HG03045 (cell line): ENCODE results near the gene SLC35F3.

Experiments used
- ATAC-seq: cut with Tn5 transposase; IDR thresholded peaks from one replicate; pipeline ENCODE4 v1.9.1; 2021; ENCODE audit warnings: mild to moderate bottlenecking, moderate library complexity; ENCODE audit not compliant: unreplicated experiment

Gene SLC35F3

GRCh38 chr1:233971753-233972152 is 67.3 kb downstream of the SLC35F3 start:
- no peak for ATAC-seq

DNA sequence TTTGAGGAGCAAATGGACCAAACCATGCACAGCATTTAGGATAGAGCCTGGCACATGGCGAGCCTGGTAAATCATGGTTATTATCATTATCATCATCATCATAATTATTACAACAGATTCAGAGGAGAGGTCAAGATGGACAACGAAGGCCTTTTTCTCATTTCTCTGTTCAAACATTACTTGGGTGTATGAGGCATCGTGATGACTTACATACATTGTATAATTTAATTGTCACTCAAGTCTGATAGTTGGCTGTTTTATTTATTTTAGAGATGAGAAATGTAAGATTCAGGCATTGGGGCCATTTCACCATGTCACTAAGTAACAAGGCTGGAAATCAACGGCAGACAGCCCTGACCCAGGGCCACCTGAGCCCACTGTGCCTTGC is 68.1 kb downstream of the SLC35F3 start:
- no peak for ATAC-seq

DNA sequence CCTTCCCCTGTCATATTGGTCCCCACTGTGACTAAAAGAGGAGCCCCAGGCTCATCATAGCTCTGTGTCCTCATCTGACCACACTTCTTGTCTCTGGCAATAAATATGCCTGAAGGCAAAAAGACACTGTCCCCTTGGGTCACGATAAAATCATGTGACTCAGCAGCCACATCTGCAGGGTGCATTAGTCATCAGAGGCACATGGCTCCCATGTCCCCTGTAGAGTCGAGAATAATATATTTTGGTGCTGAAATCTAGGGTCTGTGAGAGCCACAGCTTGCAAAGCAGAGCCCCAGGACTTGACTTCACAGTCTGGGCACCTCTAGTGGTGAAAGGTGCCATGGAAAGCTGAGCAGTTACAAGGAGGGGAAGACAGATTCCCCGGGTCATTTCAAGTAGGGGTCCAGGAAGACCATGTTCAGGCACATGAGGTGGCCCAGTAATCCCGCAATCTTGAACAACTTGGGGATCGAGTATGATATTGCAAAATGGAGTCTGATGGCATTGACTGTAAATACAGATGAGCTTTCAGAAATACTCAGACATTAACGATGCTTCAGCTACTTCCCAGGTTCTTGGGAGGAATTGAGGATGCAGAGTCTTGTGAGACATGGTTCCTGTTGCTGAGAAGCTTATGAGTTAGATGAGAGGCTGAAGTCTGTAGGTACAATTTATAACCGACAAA is 68.6 kb downstream of the SLC35F3 start:
- ATAC-seq = no peak

GRCh38 chr1:233975486-233975885 is 71.0 kb downstream of the SLC35F3 start:
- ATAC-seq = no peak

DNA sequence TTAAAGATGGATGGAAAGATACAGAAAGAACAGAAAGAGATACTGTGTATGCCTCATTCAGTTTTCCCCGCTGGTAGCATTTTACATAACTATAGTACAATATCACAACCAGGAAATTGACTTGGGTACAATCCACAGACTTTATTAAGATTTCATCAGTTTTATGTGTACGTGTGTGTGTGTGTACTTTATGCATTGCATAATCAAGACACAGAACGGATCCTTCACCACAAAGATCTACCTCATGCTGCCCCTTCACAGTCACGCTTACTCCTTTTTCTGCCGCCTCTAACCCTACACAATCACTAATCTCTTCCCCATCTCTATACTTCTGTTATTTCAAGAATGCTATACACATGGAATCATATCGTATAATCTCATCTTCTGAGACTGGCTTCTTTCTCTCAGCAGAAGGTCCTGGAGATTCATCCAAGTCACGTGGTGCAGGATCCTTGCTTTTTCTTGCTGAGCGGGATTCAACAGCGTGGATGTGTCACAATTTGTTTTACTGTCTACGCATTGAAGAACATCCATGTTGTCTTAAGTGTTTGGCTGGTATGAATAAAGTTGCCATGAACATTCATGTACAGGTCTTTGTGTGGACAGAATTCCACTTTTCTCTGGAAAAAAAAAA is 76.7 kb downstream of the SLC35F3 start:
- no peak for ATAC-seq

DNA sequence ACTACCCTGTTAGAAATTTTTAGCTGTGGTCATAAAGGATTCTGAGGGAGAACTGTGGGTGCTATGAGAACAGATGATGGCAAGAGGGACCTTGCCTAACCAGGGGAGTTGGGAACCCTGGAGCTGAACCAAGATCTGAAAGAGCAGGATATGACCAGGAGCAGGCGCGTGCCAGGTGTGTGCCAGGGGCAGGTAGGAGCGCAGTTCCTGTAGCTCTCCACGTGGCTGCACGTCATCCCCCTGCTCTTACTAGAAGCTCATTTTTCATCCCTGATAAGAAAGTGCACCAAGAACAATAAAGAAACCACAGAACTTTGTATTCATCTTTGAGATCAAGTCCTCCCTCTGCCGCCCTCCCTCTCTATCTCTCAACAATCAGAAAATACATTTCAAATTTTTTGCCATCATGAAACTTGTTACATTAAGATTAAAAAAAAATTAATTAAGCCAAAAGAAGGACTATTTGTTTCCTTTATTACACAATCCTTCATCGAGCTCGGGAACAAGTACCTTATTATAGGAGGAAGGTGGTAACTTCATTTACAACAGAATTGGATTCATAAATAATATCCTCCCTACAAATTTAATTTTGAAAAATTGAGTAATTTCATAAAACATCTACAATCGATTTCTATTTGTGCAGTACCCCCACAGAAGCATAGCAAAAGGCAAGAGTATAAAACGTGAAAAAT is 78.5 kb downstream of the SLC35F3 start:
- ATAC-seq = no peak

DNA sequence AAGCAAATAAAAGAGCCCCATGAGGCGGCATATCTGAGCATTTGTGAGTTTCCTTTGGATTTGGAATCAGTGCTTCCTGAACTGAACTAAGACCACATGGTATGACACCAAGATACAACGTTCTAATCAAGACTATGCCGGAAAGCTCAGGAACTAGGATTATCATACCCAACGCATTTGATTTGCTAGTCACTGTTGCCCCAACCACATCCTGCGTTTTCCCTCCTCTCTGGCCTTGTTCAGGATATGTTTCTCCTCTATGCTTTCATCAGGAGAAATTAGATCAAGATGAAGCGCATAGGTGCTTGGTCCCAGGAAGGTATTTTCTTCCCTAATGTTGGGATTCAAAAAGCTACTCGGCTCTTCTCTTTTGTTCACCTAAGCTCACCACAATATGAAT is 79.3 kb downstream of the SLC35F3 start:
- no peak for ATAC-seq

DNA sequence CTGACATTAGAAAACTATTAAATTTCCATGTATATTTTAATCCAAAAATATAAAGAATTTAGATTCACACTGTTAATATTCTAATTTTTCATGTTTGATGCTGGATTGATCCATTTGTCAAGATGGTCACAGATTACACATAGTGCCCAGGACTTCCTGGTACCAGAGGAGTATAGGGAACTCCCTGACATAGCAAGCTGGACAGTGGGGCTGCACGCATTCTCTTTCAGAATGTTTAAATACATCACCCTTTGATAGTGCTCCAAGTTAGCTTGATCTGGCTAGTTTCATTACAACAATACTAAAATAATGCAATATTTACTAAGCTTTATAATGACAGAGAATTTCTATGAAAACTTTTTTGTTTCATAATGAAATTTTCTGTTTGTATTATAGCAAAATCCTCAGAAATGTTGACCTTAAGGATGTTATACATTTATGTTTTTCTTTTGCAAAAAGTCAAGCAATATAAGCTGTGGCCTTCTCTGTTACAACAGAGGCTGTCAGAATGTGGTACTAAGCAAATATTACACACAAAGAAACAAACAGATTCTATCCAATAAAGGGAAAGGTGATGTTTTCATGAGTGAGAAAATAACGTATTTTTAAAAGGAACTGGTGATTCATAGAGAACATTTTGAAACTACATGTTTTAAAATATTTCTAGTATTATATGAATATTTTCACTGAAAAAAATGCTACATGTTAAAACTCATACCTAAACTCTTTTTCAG is 84.7 kb downstream of the SLC35F3 start:
- no peak for ATAC-seq

DNA sequence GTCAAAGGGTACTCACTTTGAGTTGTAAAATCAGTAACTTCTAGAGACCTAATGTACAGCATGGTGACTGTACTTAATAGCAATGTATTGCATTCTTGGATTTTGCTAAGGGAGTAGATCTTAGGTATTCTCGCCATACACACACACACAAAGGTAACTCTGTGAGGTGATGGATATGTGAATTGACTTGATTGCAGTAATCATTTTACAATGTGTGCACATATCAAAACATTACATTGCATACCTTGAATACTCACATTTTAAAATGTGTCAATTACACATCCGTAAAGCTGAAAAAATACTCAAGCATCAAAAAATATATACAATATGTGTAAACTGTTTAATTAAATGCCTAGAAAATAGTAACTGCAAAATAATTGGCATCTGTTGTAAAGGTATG is 86.0 kb downstream of the SLC35F3 start:
- no peak for ATAC-seq

DNA sequence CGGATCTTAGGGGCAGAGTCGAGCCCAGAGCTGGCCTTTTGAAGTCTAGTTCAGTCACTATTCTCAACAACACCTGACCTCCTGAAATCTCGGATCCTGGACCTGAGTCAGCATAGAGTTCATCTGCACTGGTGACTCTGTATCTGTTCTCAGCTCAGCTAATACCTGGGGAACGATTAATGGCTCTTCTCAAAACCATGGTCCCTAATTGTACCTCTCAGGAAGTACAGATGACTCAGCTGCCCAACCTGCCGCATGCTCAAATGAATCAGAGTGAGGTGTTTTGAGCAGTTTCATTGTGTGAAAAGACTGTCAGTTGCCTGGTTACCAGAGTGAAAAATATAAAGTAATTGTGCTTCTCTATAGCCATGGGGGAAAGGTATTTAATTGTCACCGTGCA is 89.2 kb downstream of the SLC35F3 start:
- ATAC-seq = no peak

DNA sequence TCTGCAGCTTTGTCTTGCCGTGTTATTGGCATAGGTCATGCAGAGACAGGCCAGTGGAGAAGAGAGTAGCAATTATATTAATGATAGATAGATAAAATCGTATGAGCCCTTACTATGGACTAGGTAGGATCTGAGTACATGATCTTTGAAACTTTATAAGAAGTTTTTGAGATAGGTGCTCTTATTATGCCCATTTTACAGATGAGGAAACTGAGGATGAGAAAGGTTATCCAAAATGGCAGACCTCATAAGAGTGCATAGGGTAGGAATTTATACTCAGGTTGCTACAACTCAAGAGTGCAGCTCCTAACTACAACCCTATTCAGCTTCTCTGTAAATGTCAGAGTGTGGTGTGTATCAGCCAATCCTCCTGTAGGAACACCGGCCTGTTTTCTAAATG is 89.6 kb downstream of the SLC35F3 start:
- no peak for ATAC-seq

DNA sequence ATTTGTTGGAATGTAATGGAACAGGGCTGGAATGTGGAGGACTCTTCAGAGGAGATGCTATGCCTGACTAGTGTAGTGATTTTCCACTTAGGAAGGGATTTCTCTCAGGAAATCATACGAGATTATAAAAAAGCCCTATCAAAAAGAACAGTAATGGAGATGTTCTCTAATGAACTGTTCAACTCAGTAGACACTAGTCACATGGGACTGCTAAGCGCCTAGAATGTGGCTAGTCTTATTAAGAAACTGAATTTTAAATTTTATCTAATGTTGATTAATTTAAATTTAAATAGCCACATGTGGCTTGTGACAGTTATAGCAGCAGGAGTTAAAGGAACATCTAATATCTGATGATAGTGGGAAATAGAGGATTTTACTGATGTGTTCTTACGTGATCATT is 94.0 kb downstream of the SLC35F3 start:
- ATAC-seq = no peak

GRCh38 chr1:233998891-233999290 is 94.4 kb downstream of the SLC35F3 start:
- ATAC-seq = no peak

GRCh38 chr1:234000557-234001041 is 96.1 kb downstream of the SLC35F3 start:
- no peak for ATAC-seq

- no peak for ATAC-seq
These were observed 97.3 kb downstream of the SLC35F3 start for GRCh38 chr1:234001817-234002216.

DNA sequence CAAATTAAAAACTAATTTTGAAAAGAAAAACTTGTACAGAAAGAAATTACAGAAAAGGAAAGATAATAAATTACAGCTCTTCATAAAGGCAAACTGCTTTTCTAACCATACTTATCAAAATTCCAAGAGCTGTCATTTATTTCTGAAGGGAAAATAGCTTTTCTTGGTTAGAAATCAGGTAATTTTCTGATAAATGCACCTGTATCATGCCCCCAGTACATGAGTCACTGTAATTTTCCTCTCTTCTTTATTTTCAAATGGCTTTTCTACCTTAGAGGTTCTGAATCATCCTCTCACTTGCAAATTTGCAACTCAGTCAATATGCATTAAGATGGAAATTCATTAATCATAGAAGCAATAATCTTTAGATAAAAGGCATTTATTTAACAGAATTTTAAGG is 100.1 kb downstream of the SLC35F3 start:
- ATAC-seq = no peak

DNA sequence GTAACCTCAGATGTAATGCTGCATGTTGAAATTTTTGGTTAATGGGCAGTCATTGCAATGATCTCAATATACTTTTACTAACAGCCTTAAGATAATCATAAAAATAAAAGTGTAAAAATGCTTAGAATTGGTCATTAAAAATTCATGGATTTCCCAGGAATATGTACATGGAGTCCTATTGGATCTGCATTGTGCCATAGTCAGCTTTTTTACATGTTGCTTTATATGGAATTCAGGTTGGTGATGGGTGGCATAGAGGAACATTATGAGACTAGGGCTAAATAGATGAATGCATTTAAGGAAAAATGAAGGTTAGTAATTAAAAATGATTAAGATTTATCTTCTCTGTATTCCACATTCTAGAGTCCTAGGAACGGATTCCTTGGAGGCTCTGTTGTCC is 103.2 kb downstream of the SLC35F3 start:
- no peak for ATAC-seq

DNA sequence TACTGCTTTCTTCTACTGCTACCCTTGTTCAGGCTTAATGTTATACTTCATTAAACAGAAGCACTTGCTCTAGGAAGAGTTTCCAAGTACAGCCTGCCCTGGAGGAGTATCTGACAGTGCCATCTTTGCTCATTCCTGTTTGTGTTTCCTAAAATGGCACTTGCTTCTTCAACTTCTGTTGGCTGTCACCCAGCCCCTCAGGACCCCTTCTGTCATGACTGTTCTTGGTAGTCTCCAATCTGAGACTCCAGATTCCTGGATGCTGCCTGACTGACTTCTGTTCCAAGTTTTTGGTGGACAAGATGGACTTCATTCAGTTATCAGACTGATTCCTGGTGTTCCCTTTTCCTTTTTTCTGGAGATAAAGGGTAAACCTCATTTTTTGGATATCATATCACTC is 104.1 kb downstream of the SLC35F3 start:
- no peak for ATAC-seq

GRCh38 chr1:234009668-234010067 is 105.2 kb downstream of the SLC35F3 start:
- ATAC-seq = no peak

DNA sequence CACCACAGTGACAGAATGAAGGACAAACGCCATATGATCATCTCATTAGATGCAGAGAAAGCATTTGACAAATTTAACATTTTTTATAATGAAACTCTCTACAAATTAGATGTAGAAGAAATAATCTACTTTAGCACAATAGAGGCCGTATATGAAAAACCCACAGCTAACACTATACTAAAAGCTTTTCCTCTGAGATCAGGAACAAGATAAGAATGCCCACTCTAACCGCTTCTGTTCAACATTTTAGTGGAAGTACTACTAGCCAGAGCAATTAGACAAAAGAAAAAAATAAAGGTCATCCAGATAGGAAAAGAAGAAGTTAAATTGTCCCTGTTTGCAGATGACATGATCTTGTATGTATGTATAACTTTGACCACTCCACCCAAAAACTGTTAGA is 109.7 kb downstream of the SLC35F3 start:
- ATAC-seq = no peak

- no peak for ATAC-seq
These were observed 114.3 kb downstream of the SLC35F3 start for GRCh38 chr1:234018816-234019215.

GRCh38 chr1:234019387-234019786 is 114.9 kb downstream of the SLC35F3 start:
- ATAC-seq = no peak
